GM23338 (cell line): ENCODE measurements around the gene GPR55. TPM values are rescaled to one million over a fixed set of nuclear protein-coding genes. Genes with fewer than 3 reads are reported as not detected.

ENCODE experiments used
- ATAC-seq: fragments of 200-7000 bp; cut with Tn5 transposase; 3 replicates; pipeline ENCODE4 v1.9.1; 2020
- DNase-seq: peaks from one replicate; pipeline ENCODE4 v3.0.0-alpha.2; 2015; ENCODE audit warnings: low spot score
- H2AFZ ChIP-seq: fragments of 200-600 bp; sonication (generic); 2 replicates; pipeline ENCODE4 v1.8.0; 2016; ENCODE audit warnings: antibody characterized with exemption, mild to moderate bottlenecking, moderate library complexity
- H3F3A ChIP-seq: fragments of 200-600 bp; sonication (generic); replicated peaks from 2 replicates; pipeline ENCODE4 v1.8.0; 2017; ENCODE audit warnings: antibody characterized with exemption, mixed run types, low read depth
- H3K27ac ChIP-seq: fragments of 200-600 bp; sonication (generic); 2 replicates; pipeline ENCODE4 v1.6.1; 2016; ENCODE audit warnings: low read depth
- H3K27me3 ChIP-seq: fragments of 200-600 bp; sonication (generic); 2 replicates; pipeline ENCODE4 v1.8.0; 2016; ENCODE audit warnings: mild to moderate bottlenecking, mixed run types, moderate library complexity; ENCODE audit not compliant: insufficient read depth
- H3K36me3 ChIP-seq: fragments of 200-600 bp; sonication (generic); 2 replicates; pipeline ENCODE4 v1.8.0; 2016; ENCODE audit warnings: mild to moderate bottlenecking; ENCODE audit not compliant: insufficient read depth
- H3K4me1 ChIP-seq: fragments of 200-600 bp; sonication (generic); 2 replicates; pipeline ENCODE4 v1.8.0; 2016; ENCODE audit warnings: mild to moderate bottlenecking, moderate library complexity; ENCODE audit not compliant: insufficient read depth
- H3K4me2 ChIP-seq: fragments of 200-600 bp; sonication (generic); 2 replicates; pipeline ENCODE4 v1.7.1; 2017; ENCODE audit warnings: mixed run types
- H3K4me3 ChIP-seq: fragments of 200-600 bp; sonication (generic); 2 replicates; pipeline ENCODE4 v1.6.1; 2016; ENCODE audit warnings: mixed run types
- H3K79me2 ChIP-seq: fragments of 200-600 bp; sonication (generic); replicated peaks from 2 replicates; pipeline ENCODE4 v1.8.0; 2017; ENCODE audit warnings: mild to moderate bottlenecking; ENCODE audit not compliant: insufficient read depth
- H3K9me2 ChIP-seq: fragments of 200-600 bp; sonication (generic); 2 replicates; pipeline ENCODE4 v1.8.0; 2017; ENCODE audit not compliant: insufficient read depth
- H4K20me1 ChIP-seq: fragments of 200-600 bp; sonication (generic); replicated peaks from 2 replicates; pipeline ENCODE4 v1.8.0; 2017; ENCODE audit warnings: mild to moderate bottlenecking; ENCODE audit not compliant: insufficient read depth
- H3K27ac Mint-ChIP-seq: 2 replicates; pipeline ENCODE4 v1.8.0; 2020; ENCODE audit warnings: inconsistent platforms, mild to moderate bottlenecking, moderate library complexity, mixed read lengths
- H3K27me3 Mint-ChIP-seq: 3 replicates; pipeline ENCODE4 v1.8.0; 2022; ENCODE audit warnings: low read depth, mild to moderate bottlenecking, moderate library complexity, mixed read lengths, inconsistent platforms; ENCODE audit not compliant: insufficient read depth, poor library complexity
- H3K36me3 Mint-ChIP-seq: 3 replicates; pipeline ENCODE4 v1.8.0; 2021; ENCODE audit warnings: low read depth, mild to moderate bottlenecking, inconsistent platforms, moderate library complexity, mixed read lengths
- H3K4me1 Mint-ChIP-seq: 3 replicates; pipeline ENCODE4 v1.8.0; 2020; ENCODE audit warnings: mild to moderate bottlenecking, inconsistent platforms, mixed read lengths
- H3K4me3 Mint-ChIP-seq: 3 replicates; pipeline ENCODE4 v1.8.0; 2021; ENCODE audit warnings: moderate library complexity, mild to moderate bottlenecking, inconsistent platforms, mixed read lengths
- H3K9me3 Mint-ChIP-seq: 3 replicates; pipeline ENCODE4 v1.8.0; 2020; ENCODE audit warnings: moderate library complexity, mild to moderate bottlenecking, inconsistent platforms, mixed read lengths
- CREB1 ChIP-seq: fragments of 250-450 bp; sonication (Bioruptor Pico); IDR thresholded peaks from 2 replicates; pipeline ENCODE4 v1.5.0; 2020; ENCODE audit warnings: low read depth, mild to moderate bottlenecking, moderate library complexity
- CTCF ChIP-seq, 2 experiments: fragments of 200-600 bp in 1 of 2; sonication (generic) in 1 of 2; conservative IDR thresholded peaks; 2 replicates each; pipeline versions ENCODE4 v1.5.1 to v1.6.1; 2016 to 2017; ENCODE audit warnings: antibody characterized with exemption in 2 of 2, low read depth in 2 of 2, mild to moderate bottlenecking in 2 of 2, moderate library complexity in 1 of 2
- EZH2 ChIP-seq: fragments of 200-600 bp; sonication (generic); IDR thresholded peaks from one replicate; pipeline ENCODE4 v1.8.0; 2017; ENCODE audit warnings: antibody characterized with exemption, mild to moderate bottlenecking, low read depth; ENCODE audit not compliant: unreplicated experiment
- EZH2phosphoT487 ChIP-seq: fragments of 200-600 bp; sonication (generic); IDR thresholded peaks from one replicate; pipeline ENCODE4 v1.8.1; 2018; ENCODE audit warnings: antibody characterized with exemption; ENCODE audit not compliant: unreplicated experiment
- JUNB ChIP-seq: IDR thresholded peaks from one replicate; pipeline ENCODE4 v1.6.1; 2016; ENCODE audit warnings: antibody characterized with exemption; ENCODE audit not compliant: unreplicated experiment
- REST ChIP-seq: IDR thresholded peaks from one replicate; pipeline ENCODE4 v1.6.1; 2018; ENCODE audit warnings: antibody characterized with exemption; ENCODE audit not compliant: unreplicated experiment
- STAT1 ChIP-seq: IDR thresholded peaks from one replicate; pipeline ENCODE4 v1.6.1; 2016; ENCODE audit warnings: antibody characterized with exemption; ENCODE audit not compliant: unreplicated experiment
- ZNF114 ChIP-seq: fragments of 250-450 bp; sonication (Bioruptor Pico); IDR thresholded peaks from 2 replicates; pipeline ENCODE4 v1.5.0; 2020; ENCODE audit warnings: mild to moderate bottlenecking, moderate library complexity
- ZNF331 ChIP-seq: fragments of 250-450 bp; sonication (Bioruptor Pico); IDR thresholded peaks from 2 replicates; pipeline ENCODE4 v1.5.0; 2020; ENCODE audit warnings: low read depth, mild to moderate bottlenecking, moderate library complexity
- ZNF462 ChIP-seq: fragments of 250-450 bp; sonication (Bioruptor Pico); IDR thresholded peaks from 2 replicates; pipeline ENCODE4 v1.5.0; 2020; ENCODE audit warnings: mild to moderate bottlenecking, moderate library complexity
- polyA plus RNA-seq: library from polyadenylated mRNA; unstranded; fragments of >200 nt; fragmentation: Nextera tagmentation; extraction: Ambion mirVana; gene quantifications from 2 replicates; pipeline ENCODE4 v1.2.1, GENCODE V29; 2016
- total RNA-seq: library from RNA; depleted of rRNA; stranded (reverse); fragments of >200 nt; shearing (Covaris generic); gene quantifications from 2 replicates; pipeline ENCODE4 v1.2.3, GENCODE V29; 2014

Gene GPR55
- total and polyA plus RNA-seq, 2 experiments from 2014 or later: not detected

- peaks cover 47% of the 10 kb centered on the region for H3K4me1 ChIP-seq
- no peak overlapping the region for H2AFZ ChIP-seq
- Mint-ChIP-seq H3K4me1 (peaks cover 53% of the 10 kb centered on the region), H3K4me3 (no peak overlapping the region), H3K9me3 (no peaks in the 10 kb centered on the region), H3K36me3 (peaks cover 54% of the 10 kb centered on the region), H3K27me3 (peaks cover 15% of the 10 kb centered on the region), H3K27ac (peak overlapping the region; percentile 84; the same call in 1 of the 2 replicates)
- no peak overlapping the region for H3K4me2 ChIP-seq
- H3K4me3 ChIP-seq: no peak overlapping the region
- peaks cover 29% of the 10 kb centered on the region for H4K20me1 ChIP-seq
- no peak overlapping the region for H3K27ac ChIP-seq
- no peaks in the 10 kb centered on the region for H3K9me2 ChIP-seq
- TF ChIP-seq EZH2 (no peak), ZNF114 (CRISPR knock-in tag) (no peak), STAT1 (no peak), EZH2phosphoT487 (no peak), ZNF331 (CRISPR knock-in tag) (no peak), REST (no peak), CTCF (conservative IDR thresholded peaks at IDR 0.05; ENCODE audit: low read depth in 2 of 2) (no peak), ZNF462 (CRISPR knock-in tag) (no peak), JUNB (no peak), CREB1 (no peak)
- peaks cover 12% of the 10 kb centered on the region for H3K36me3 ChIP-seq
- H3K79me2 ChIP-seq: peaks cover 72% of the 10 kb centered on the region
- DNase-seq: no peak
- H3F3A ChIP-seq: 0 out of 2 replicates have a peak, but pooled peaks cover 8% of the 10 kb centered on the region
- no peak for ATAC-seq
- no peaks in the 10 kb centered on the region for H3K27me3 ChIP-seq
These were observed 52.7 kb downstream of the GPR55 start for GRCh38 chr2:230872151-230872967.
